Mesothelial cell of epicardium (in vitro differentiated cells): ENCODE results near the gene ICAM2. TPM values are rescaled to one million over a fixed set of nuclear protein-coding genes. Genes with fewer than 3 reads are reported as not detected.

Experiments used
- DNase-seq, 2 experiments: peaks; one replicate each; pipeline ENCODE4 v3.0.0; 2021; ENCODE audit warnings: low spot score in 2 of 2; ENCODE audit not compliant: unreplicated experiment in 2 of 2
- H3K27ac Mint-ChIP-seq: 2 replicates; pipeline ENCODE4 v1.8.0; 2021; ENCODE audit warnings: mixed read lengths
- H3K27me3 Mint-ChIP-seq: 2 replicates; pipeline ENCODE4 v1.8.0; 2021; ENCODE audit warnings: low read depth, mixed read lengths
- H3K36me3 Mint-ChIP-seq: 2 replicates; pipeline ENCODE4 v1.8.0; 2021; ENCODE audit warnings: mixed read lengths
- H3K4me1 Mint-ChIP-seq: 2 replicates; pipeline ENCODE4 v1.8.0; 2021; ENCODE audit warnings: mixed read lengths
- H3K4me3 Mint-ChIP-seq: 2 replicates; pipeline ENCODE4 v1.8.0; 2021; ENCODE audit warnings: mild to moderate bottlenecking, moderate library complexity, mixed read lengths
- H3K9me3 Mint-ChIP-seq: 2 replicates; pipeline ENCODE4 v1.8.0; 2021; ENCODE audit warnings: mixed read lengths
- CTCF ChIP-seq: fragments of 200-600 bp; sonication (generic); IDR thresholded peaks from one replicate; pipeline ENCODE4 v1.5.0; 2021; ENCODE audit warnings: antibody characterized with exemption; ENCODE audit not compliant: unreplicated experiment
- total RNA-seq: library from RNA; stranded (reverse); gene quantifications from 3 replicates; pipeline ENCODE4 v1.2.1, GENCODE V29; 2021

The ICAM2 gene
- 0.22 TPM in 1 of 3 replicates, not detected in the others for total RNA-seq

GRCh38 chr17:64020056-64020766, at the start of gene ICAM2:
TSS of gene ICAM2 (minus strand) at chr17:64020633. CDS start at chr17:64006691, 13,942 bp downstream.
- Mint-ChIP-seq H3K27ac (no peak within 1 kb of the TSS), H3K9me3 (peaks cover 5% of the 10 kb centered on the region), H3K27me3 (peaks cover 6% of the 10 kb centered on the region), H3K4me3 (no peak within 1 kb of the TSS), H3K36me3 (no peaks in the 10 kb centered on the region), H3K4me1 (no peaks in the 10 kb centered on the region)
- no peak for TF ChIP-seq CTCF
- DNase-seq: peak in 1 of 2 experiments; percentile 28

- Mint-ChIP-seq H3K27me3 (no peaks in the 10 kb centered on the region), H3K36me3 (peaks cover 70% of the 10 kb centered on the region), H3K4me1 (no peaks in the 10 kb centered on the region), H3K27ac (no peak overlapping the region), H3K4me3 (no peak overlapping the region), H3K9me3 (peaks cover 28% of the 10 kb centered on the region)
- DNase-seq: no peak
- TF ChIP-seq CTCF: no peak
Measured at GRCh38 chr17:64070213-64070612, 49.8 kb upstream of the ICAM2 start.

DNA sequence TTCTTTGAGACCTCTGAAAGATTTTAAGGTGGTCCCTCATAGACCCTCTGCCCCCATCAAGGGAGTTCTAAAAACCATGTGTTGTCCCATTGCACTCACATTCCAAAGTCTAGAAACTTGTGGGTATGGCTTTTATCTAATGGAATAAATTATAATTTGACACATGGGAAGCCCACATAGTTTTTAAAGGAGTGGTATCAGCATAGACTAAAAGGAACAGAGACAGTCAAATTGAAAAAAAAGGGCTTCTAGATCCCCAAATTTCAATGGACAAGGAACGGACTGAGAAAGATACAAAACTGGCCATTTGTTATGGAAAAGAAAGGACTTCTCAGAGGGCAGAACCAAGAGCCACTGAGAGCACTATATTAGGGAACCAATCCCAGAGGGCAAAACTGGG, 48.7 kb upstream of the ICAM2 start:
- peaks cover 69% of the 10 kb centered on the region for H3K36me3 Mint-ChIP-seq
- peaks cover 28% of the 10 kb centered on the region for H3K9me3 Mint-ChIP-seq
- no peak overlapping the region for H3K4me3 Mint-ChIP-seq
- H3K27ac Mint-ChIP-seq: no peak overlapping the region
- H3K27me3 Mint-ChIP-seq: no peaks in the 10 kb centered on the region
- no peak for DNase-seq
- TF ChIP-seq CTCF: no peak
- peaks cover 2% of the 10 kb centered on the region for H3K4me1 Mint-ChIP-seq

- no peak overlapping the region for H3K4me3 Mint-ChIP-seq
- H3K4me1 Mint-ChIP-seq: peaks cover 5% of the 10 kb centered on the region
- H3K36me3 Mint-ChIP-seq: peaks cover 62% of the 10 kb centered on the region
- no peaks in the 10 kb centered on the region for H3K27me3 Mint-ChIP-seq
- DNase-seq: no peak
- no peak for TF ChIP-seq CTCF
- H3K27ac Mint-ChIP-seq: no peak overlapping the region
- peaks cover 28% of the 10 kb centered on the region for H3K9me3 Mint-ChIP-seq
Measured at GRCh38 chr17:64067657-64068056, 47.2 kb upstream of the ICAM2 start.

DNA sequence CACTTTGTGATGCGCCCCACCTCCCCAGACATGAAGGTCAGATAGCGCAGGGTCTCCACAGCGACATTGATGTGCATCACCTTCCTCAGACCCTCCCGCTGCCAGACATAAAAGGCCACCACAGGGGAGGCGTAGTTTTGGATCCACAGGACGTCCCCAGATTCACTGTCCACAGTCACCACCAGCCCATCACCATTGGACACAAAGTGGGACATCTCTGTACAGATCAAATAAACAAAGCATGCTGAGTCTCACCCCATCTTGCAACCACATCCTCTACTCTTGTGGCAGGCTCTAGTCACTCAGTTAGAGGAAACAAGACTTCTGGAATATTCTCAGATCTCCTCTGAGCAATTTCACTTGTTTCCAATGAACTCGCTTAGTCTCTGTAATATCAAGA, 46.3 kb upstream of the ICAM2 start:
- peaks cover 55% of the 10 kb centered on the region for H3K36me3 Mint-ChIP-seq
- no peak overlapping the region for H3K27ac Mint-ChIP-seq
- no peak overlapping the region for H3K4me3 Mint-ChIP-seq

More for the DNA sequence above, 46.3 kb upstream of the ICAM2 start:
- Mint-ChIP-seq H3K9me3 (peaks cover 28% of the 10 kb centered on the region), H3K27me3 (no peaks in the 10 kb centered on the region), H3K4me1 (peaks cover 5% of the 10 kb centered on the region)
- DNase-seq: no peak
- TF ChIP-seq CTCF: no peak
